GM12878 (cell line): ENCODE measurements around the gene PSMD4. TPM values are rescaled to one million over a fixed set of nuclear protein-coding genes. Genes with fewer than 3 reads are reported as not detected.

Experiments used
- ATAC-seq: fragments of 200-7000 bp; cut with Tn5 transposase; 3 replicates; pipeline ENCODE4 v1.9.1; 2020; ENCODE audit warnings: mild to moderate bottlenecking, moderate library complexity
- BruUV-seq: library from RNA; stranded (reverse); fragments of 400-500 nt; replicated peaks from 2 replicates; lab custom pipeline; 2021; lab: Mats Ljungman, UMichigan
- CTCF ChIA-PET: fragments of 300-600 bp; sonication (Branson Sonifier 250); formaldehyde crosslinking; extraction: SDS; loops from one replicate; lab custom pipeline; 2021; ENCODE audit warnings: inconsistent platforms; lab: Yijun Ruan, JAX
- POLR2A ChIA-PET: fragments of 350-600 bp; formaldehyde crosslinking; extraction: SDS; loops from one replicate; lab custom pipeline; 2021; ENCODE audit warnings: inconsistent platforms; lab: Charles Lee
- RAD21 ChIA-PET: fragments of 300-600 bp; sonication (Branson Sonifier 250); formaldehyde crosslinking; loops from one replicate; lab custom pipeline; 2023; ENCODE audit warnings: antibody characterized with exemption; ENCODE audit not compliant: unreplicated experiment; lab: Charles Lee
- SMC1A ChIA-PET: fragments of 300-600 bp; sonication (Branson Sonifier 250); formaldehyde crosslinking; loops from one replicate; lab custom pipeline; 2023; ENCODE audit not compliant: unreplicated experiment, uncharacterized antibody; lab: Charles Lee
- DNase-seq: peaks from one replicate; pipeline ENCODE4 v3.0.0-alpha.2; 2011; ENCODE audit warnings: low read depth, low spot score
- FAIRE-seq: peaks from 3 replicates; lab custom pipeline; 2011; peaks lifted over from hg19 to GRCh38; lab: Jason Lieb, UNC
- H2AFZ ChIP-seq: 2 replicates; pipeline ENCODE4 v1.6.0; 2011; ENCODE audit warnings: low read depth, low read length, control low read depth; ENCODE audit not compliant: control insufficient read depth
- H3K27ac ChIP-seq: 2 replicates; pipeline ENCODE4 v1.5.1; 2011; ENCODE audit warnings: control low read depth; ENCODE audit not compliant: control insufficient read depth, insufficient read depth
- H3K27me3 ChIP-seq, 2 experiments: replicated peaks in 1 of 2; 2 replicates each; pipeline versions ENCODE4 v1.6.0 to v1.6.1; 2011; ENCODE audit warnings: low read length in 1 of 2; ENCODE audit not compliant: control insufficient read depth in 2 of 2, insufficient read depth in 2 of 2
- H3K36me3 ChIP-seq, 2 experiments: 2 replicates each; pipeline ENCODE4 v1.5.1; 2011; ENCODE audit warnings: low read length in 1 of 2; ENCODE audit not compliant: control insufficient read depth in 2 of 2, insufficient read depth in 2 of 2
- H3K4me1 ChIP-seq: 2 replicates; pipeline ENCODE4 v1.6.1; 2011; ENCODE audit warnings: mild to moderate bottlenecking, low read length, moderate library complexity, mixed read lengths; ENCODE audit not compliant: control insufficient read depth, insufficient read depth
- H3K4me2 ChIP-seq: 2 replicates; pipeline ENCODE4 v1.6.0; 2011; ENCODE audit warnings: control low read depth; ENCODE audit not compliant: control insufficient read depth, insufficient read depth
- H3K4me3 ChIP-seq: fragments of 200-600 bp; sonication (generic); 2 replicates; pipeline ENCODE4 v1.5.1; 2016
- H3K79me2 ChIP-seq: 2 replicates; pipeline ENCODE4 v1.6.0; 2011; ENCODE audit warnings: low read length; ENCODE audit not compliant: control insufficient read depth, insufficient read depth
- H3K9ac ChIP-seq: 2 replicates; pipeline ENCODE4 v1.8.0; 2011; ENCODE audit warnings: low read length, control low read depth, mixed read lengths; ENCODE audit not compliant: control insufficient read depth, insufficient read depth
- H3K9me3 ChIP-seq: replicated peaks from 3 replicates; pipeline ENCODE4 v1.5.1; 2011; ENCODE audit warnings: mild to moderate bottlenecking, low read length; ENCODE audit not compliant: control insufficient read depth, insufficient read depth
- H4K20me1 ChIP-seq: 2 replicates; pipeline ENCODE4 v1.6.0; 2011; ENCODE audit not compliant: control insufficient read depth, insufficient read depth
- BACH1 ChIP-seq: fragments of 450-650 bp; IDR thresholded peaks from 2 replicates; pipeline ENCODE4 v1.6.1; 2017; ENCODE audit warnings: mild to moderate bottlenecking, borderline replicate concordance
- ESRRA ChIP-seq: IDR thresholded peaks from 2 replicates; pipeline ENCODE4 v1.6.1; 2012; ENCODE audit warnings: mild to moderate bottlenecking, low read length, improper control_type of control experiment
- FOXK2 ChIP-seq: fragments of 450-650 bp; IDR thresholded peaks from 2 replicates; pipeline ENCODE4 v1.6.1; 2017; ENCODE audit warnings: mild to moderate bottlenecking, moderate library complexity
- FOXM1 ChIP-seq: IDR thresholded peaks from 2 replicates; pipeline ENCODE4 v1.6.1; 2012; ENCODE audit warnings: low read depth, mild to moderate bottlenecking, inconsistent platforms, low read length, moderate library complexity
- GABPA ChIP-seq: IDR thresholded peaks from 2 replicates; pipeline ENCODE4 v1.6.1; 2014; ENCODE audit warnings: antibody characterized with exemption, low read depth, mild to moderate bottlenecking, inconsistent platforms
- JUND ChIP-seq: IDR thresholded peaks from 2 replicates; pipeline ENCODE4 v1.6.1; 2012; ENCODE audit warnings: low read depth, mild to moderate bottlenecking, low read length, improper control_type of control experiment, moderate library complexity
- KDM1A ChIP-seq: fragments of 200-600 bp; sonication (generic); IDR thresholded peaks from 2 replicates; pipeline ENCODE4 v1.6.1; 2016; ENCODE audit warnings: borderline replicate concordance
- NBN ChIP-seq: fragments of 450-650 bp; IDR thresholded peaks from 2 replicates; pipeline ENCODE4 v1.6.1; 2016
- PAX5 ChIP-seq: IDR thresholded peaks from 2 replicates; pipeline ENCODE4 v1.6.1; 2011; ENCODE audit warnings: low read depth, low read length, borderline replicate concordance
- RELA ChIP-seq: fragments of 450-650 bp; IDR thresholded peaks from 2 replicates; pipeline ENCODE4 v1.8.0; 2014; ENCODE audit warnings: borderline replicate concordance; ENCODE audit not compliant: partially characterized antibody
- RELB ChIP-seq: fragments of 450-650 bp; IDR thresholded peaks from 2 replicates; pipeline ENCODE4 v1.6.1; 2017; ENCODE audit warnings: low read depth, mild to moderate bottlenecking, moderate library complexity
- SMAD5 ChIP-seq: IDR thresholded peaks from 2 replicates; pipeline ENCODE4 v1.6.1; 2016; ENCODE audit warnings: antibody characterized with exemption, low read depth
- TCF3 ChIP-seq: IDR thresholded peaks from 2 replicates; pipeline ENCODE4 v1.6.1; 2012; ENCODE audit warnings: low read depth, mild to moderate bottlenecking, low read length, borderline replicate concordance; ENCODE audit not compliant: insufficient read depth
- ZNF207 ChIP-seq: fragments of 450-650 bp; IDR thresholded peaks from 2 replicates; pipeline ENCODE4 v1.6.1; 2014; ENCODE audit warnings: antibody characterized with exemption, mild to moderate bottlenecking, borderline replicate concordance
- ZNF24 ChIP-seq: fragments of 450-650 bp; IDR thresholded peaks from 2 replicates; pipeline ENCODE4 v1.6.1; 2017; ENCODE audit warnings: antibody characterized with exemption, mild to moderate bottlenecking
- WGBS: methylation state at CpG from one replicate; pipeline ENCODE4 v1.1.6; 2016; ENCODE audit warnings: low lambda C conversion rate; ENCODE audit not compliant: insufficient replicate concordance, insufficient coverage; ENCODE audit errors: missing lambda C conversion rate; 5-methylcytosine and 5-hydroxymethylcytosine counted together
- in situ Hi-C: fragments of 300-500 bp; cut with MboI; formaldehyde crosslinking; loops from 9 replicates; pipeline ENCODE4 v1.14.3; 2018; ENCODE audit warnings: mixed read lengths
- intact Hi-C: fragments of 100-400 bp; cut with micrococcal nuclease; formaldehyde crosslinking; loops from one replicate; pipeline ENCODE4 v1.14.2; 2022; ENCODE audit not compliant: unreplicated experiment
- polyA plus RNA-seq, 11 experiments: library from polyadenylated mRNA; depleted of rRNA in 4 of 11; unstranded in 6 of 11; stranded (reverse) in 5 of 11; fragments of >200 nt; fragmentation: Nextera tagmentation in 4 of 11; fragmentation: Illumina TruSeq in 1 of 11; extraction: Ambion mirVana in 4 of 11; extraction: Trizol in 1 of 11; gene quantifications; 1 replicate in 1 of 11; 2 replicates in 10 of 11; pipeline versions ENCODE4 v1.2.1 to v1.2.3, GENCODE V29; 2011 to 2016; ENCODE audit warnings: inconsistent platforms in 2 of 11, missing spikeins in 2 of 11, low read depth in 1 of 11
- total RNA-seq, 4 experiments: library from RNA; depleted of rRNA in 3 of 4; stranded (reverse); fragments of >200 nt in 3 of 4; fragmentation: Illumina TruSeq in 1 of 4; extraction: Trizol in 1 of 4; gene quantifications; 2 replicates each; pipeline versions ENCODE4 v1.2.1 to v1.2.3, GENCODE V29; 2013 to 2021
- TF ChIP-seq, protein P1 (sequence below): fragments of 450-650 bp; conservative IDR thresholded peaks from 2 replicates; pipeline ENCODE4 v1.6.1; 2017; ENCODE audit warnings: mild to moderate bottlenecking, moderate library complexity

PSMD4 gene
- total and polyA plus RNA-seq, 10 of the 15 experiments (the other 5 are each of a cell fraction or from before 2014, with no cell fraction given) = 129 to 281 (median 188) TPM

DNA sequence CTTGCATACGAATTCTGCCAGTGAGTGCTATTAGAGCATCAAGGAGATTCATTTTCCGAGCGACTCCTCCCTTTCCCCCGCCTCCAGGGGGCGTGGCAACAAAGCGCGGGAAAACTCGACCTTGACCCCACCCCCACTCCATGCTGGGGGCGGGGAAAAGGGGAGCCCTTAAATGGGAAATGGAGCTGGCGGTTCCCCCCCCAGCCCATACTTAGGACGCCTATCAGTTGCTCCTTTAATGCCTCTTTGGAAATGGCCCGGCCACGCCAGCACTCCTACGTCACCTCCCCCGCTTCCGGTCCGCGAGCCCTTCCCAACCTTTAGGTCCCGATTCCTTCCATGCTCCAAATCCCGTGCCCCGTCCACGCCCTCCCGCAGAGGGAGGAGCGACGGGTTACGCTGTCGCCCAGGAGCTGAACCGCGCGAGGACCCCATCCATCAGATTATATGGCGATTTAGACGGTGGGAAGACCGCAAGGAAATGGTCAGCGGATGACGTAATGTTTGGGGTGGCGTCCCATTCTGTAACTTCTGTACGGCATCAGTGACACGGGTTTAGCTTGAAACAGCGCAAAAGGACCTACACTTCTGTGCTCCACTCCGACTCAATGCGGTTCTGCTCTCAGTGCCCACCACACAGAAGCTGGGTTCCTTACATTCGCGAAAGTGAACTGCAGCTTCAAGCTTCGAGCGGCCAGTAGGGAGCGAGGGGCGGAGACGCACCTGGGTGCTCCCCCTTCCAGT, 26.9 kb downstream of the PSMD4 start (continued):
- TF ChIP-seq RELB (peak; percentile 99), JUND (peak; percentile 57), ZNF24 (no peak), ESRRA (peak; percentile 72; the same call in 1 of the 2 replicates)
- TF ChIP-seq, all 136 proteins: peak for 66

- Histone ChIP-seq H3K4me1 (peaks cover 21% of the 10 kb centered on the region), H3K27me3 (no peaks in the 10 kb centered on the region), H3K9me3 (no peaks in the 10 kb centered on the region), H3K36me3 (peaks cover 11% of the 10 kb centered on the region in 2 experiments; a peak in 3 of 4 replicates), H3K9ac (peak within 1 kb of the TSS; percentile 98), H3K27ac (peak within 1 kb of the TSS; percentile 100), H3K79me2 (peaks cover 32% of the 10 kb centered on the region), H4K20me1 (no peaks in the 10 kb centered on the region), H3K4me3 (peak within 1 kb of the TSS; percentile 99), H3K4me2 (peak within 1 kb of the TSS; percentile 94), H2AFZ (peak within 1 kb of the TSS; percentile 91)
- ATAC-seq = peak; percentile 94
- in situ Hi-C loops (no loop called here), intact Hi-C loops (loop anchor here (1.0 to 2.0 kb wide), 7 partner anchors 28 to 117 kb away; partner anchors contain the start of genes PI4KB, PIP5K1A, PSMB4 and PSMD4)
- RAD21 ChIA-PET = interaction anchor here (0.6 to 2.2 kb wide), 9 partner anchors 27 to 120 kb away, joined by 3 to 14 read pairs (median 9); partner anchors contain the start of genes PI4KB, PSMB4, PSMD4 and RFX5
- DNase-seq = peak; percentile 99
- WGBS = under 1% methylated on average over 67 of the region's 74 CpGs
- CTCF ChIA-PET = interaction anchor here (0.8 to 3.0 kb wide), 18 partner anchors 14 to 180 kb away, joined by 3 to 18 read pairs (median 6); partner anchors contain the start of genes PI4KB, PSMD4 and VPS72
- peak; percentile 97 for FAIRE-seq
- no TSS peak for BruUV-seq
- SMC1A ChIA-PET = interaction anchor here (1.0 to 1.9 kb wide), 10 partner anchors 10 to 116 kb away, joined by 3 to 7 read pairs (median 4); partner anchors contain the start of genes PI4KB and VPS72
- POLR2A ChIA-PET = interaction anchor here (0.5 to 3.6 kb wide), 18 partner anchors 11 to 357 kb away, joined by 3 to 32 read pairs (median 4); partner anchors contain the start of genes LYSMD1, PI4KB, PSMB4 and PSMD4
- TF ChIP-seq FOXK2 (peak; percentile 82), FOXM1 (no peak), PAX5 (0 out of 2 replicates have a peak, but pooled peaks have one; percentile 7), TCF3 (peak; percentile 99), GABPA (peak; percentile 46; the same call in 1 of the 2 replicates), RELA (no peak), NBN (peak; percentile 14; the same call in 1 of the 2 replicates), KDM1A (no peak), ZNF207 (no peak), SMAD5 (0 out of 2 replicates have a peak, but pooled peaks have one; percentile 2), BACH1 (peak; percentile 19; the same call in 1 of the 2 replicates)
- TF ChIP-seq, protein P1, sequence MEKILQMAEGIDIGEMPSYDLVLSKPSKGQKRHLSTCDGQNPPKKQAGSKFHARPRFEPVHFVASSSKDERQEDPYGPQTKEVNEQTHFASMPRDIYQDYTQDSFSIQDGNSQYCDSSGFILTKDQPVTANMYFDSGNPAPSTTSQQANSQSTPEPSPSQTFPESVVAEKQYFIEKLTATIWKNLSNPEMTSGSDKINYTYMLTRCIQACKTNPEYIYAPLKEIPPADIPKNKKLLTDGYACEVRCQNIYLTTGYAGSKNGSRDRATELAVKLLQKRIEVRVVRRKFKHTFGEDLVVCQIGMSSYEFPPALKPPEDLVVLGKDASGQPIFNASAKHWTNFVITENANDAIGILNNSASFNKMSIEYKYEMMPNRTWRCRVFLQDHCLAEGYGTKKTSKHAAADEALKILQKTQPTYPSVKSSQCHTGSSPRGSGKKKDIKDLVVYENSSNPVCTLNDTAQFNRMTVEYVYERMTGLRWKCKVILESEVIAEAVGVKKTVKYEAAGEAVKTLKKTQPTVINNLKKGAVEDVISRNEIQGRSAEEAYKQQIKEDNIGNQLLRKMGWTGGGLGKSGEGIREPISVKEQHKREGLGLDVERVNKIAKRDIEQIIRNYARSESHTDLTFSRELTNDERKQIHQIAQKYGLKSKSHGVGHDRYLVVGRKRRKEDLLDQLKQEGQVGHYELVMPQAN = peak; percentile 58
These were observed 27.7 kb downstream of the PSMD4 start, which contains the start of gene ZNF687 for GRCh38 chr1:151281969-151282882. TSS of gene ZNF687 (plus strand) at chr1:151282299. CDS start at chr1:151286292, 3,993 bp downstream.
